ENCODE measurements around the gene ADAM19. TPM values are rescaled to one million over a fixed set of nuclear protein-coding genes. Genes with fewer than 3 reads are reported as not detected.

Gene ADAM19
- total RNA-seq, 2 experiments from 2014 or later: 28.3 to 29.0 TPM

DNA sequence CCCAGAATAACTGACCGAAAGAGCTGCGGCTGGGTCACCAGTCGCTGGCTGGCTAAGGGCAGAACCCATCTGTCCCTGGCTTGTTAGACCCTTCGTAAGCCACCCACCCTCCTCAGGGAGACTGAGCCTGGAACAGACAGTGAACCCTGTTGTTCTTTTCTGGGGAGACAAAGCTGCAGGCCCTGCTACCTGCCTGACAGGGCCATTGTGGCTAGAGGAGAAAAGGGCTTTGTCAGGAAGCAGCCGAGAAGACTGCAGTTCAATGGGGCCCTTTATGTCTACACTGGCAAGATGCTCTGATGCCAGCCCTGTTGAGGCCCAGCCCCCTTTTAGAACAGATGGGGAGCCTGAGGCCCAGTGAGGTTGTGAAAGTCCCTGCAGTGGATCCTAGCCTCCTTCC, 119.3 kb downstream of the ADAM19 start:
- H3K27me3 Mint-ChIP-seq: peaks cover 41% of the 10 kb centered on the region
- H3K4me3 Mint-ChIP-seq: no peak overlapping the region
- H3K9me3 Mint-ChIP-seq: no peaks in the 10 kb centered on the region
- DNase-seq (no peak), ATAC-seq (ENCODE audit: low read depth) (no peak)
- H3K27ac Mint-ChIP-seq: no peak overlapping the region
- POLR2A ChIA-PET: no interaction called here
- no peaks in the 10 kb centered on the region for H3K36me3 Mint-ChIP-seq
- peaks cover 13% of the 10 kb centered on the region for H3K4me1 Mint-ChIP-seq

GRCh38 chr5:157455057-157455456, 120.5 kb downstream of the ADAM19 start:
- no peaks in the 10 kb centered on the region for H3K9me3 Mint-ChIP-seq
- no peak overlapping the region for H3K27ac Mint-ChIP-seq
- H3K36me3 Mint-ChIP-seq: no peaks in the 10 kb centered on the region
- no peak for DNase-seq
- POLR2A ChIA-PET: no interaction called here
- H3K4me3 Mint-ChIP-seq: no peak overlapping the region
- peaks cover 7% of the 10 kb centered on the region for H3K4me1 Mint-ChIP-seq
- H3K27me3 Mint-ChIP-seq: peaks cover 34% of the 10 kb centered on the region
- ATAC-seq (ENCODE audit: low read depth): no peak

DNA sequence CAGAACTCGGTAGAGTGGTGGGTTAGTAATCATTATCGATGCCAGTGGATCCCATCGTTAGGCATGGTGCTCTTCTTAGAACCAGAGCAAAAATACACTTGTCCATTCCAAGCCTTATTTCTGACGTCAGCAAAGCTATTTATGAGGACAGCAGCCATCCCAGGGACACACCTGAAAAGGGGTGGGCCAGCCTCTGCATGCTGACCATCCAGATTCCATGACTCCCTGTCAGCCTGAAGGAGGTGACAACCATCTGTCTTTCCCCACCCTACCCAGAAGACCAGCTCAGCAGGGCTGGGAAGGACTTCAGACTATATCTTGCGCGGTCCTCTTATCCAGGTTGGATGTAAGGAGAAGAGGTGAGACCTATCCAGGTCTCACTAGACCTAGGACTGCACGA, 121.3 kb downstream of the ADAM19 start:
- DNase-seq (no peak), ATAC-seq (ENCODE audit: low read depth) (no peak)
- Mint-ChIP-seq H3K9me3 (no peaks in the 10 kb centered on the region), H3K27ac (no peak overlapping the region), H3K4me3 (no peak overlapping the region), H3K36me3 (no peaks in the 10 kb centered on the region), H3K27me3 (peaks cover 28% of the 10 kb centered on the region), H3K4me1 (peaks cover 5% of the 10 kb centered on the region)
- POLR2A ChIA-PET: no interaction called here

DNA sequence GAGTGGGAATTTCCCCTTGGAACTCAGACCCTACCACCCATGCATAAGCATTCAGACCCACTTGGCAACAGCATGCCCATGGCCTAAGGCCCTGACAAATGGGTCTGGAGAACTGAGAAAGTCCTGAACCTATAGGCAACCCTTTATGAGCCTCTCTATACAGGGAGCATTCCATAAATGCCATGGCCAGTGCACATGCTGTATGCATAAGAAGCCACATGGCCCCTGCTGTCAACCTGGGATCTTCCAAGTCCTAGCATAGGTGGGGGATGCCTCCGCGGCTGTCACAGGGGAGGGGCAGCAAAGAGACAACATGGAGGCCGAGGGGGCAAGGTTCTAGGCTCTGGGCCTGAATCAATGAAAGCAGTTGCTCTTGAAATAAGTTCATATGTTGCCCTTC, 123.8 kb downstream of the ADAM19 start:
- POLR2A ChIA-PET: no interaction called here
- peaks cover 5% of the 10 kb centered on the region for H3K4me1 Mint-ChIP-seq

DNA sequence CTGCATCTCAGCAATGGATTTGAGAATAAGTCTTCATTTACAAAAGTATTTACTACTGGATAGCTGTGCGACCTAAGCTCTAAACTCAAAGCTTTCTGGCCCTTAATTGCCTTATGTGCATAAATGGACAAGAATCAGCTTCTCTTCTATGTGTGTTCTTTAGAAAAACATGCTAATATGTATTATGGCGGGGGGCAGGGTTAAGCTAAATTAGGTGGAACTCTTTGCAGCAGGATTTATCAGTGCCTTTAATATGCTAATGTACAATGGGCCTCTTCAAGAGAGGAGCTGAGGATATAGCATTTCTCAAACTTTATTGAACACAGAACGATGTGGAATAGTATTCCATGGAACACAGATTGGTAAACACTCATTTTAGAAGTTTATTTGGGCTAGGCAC, 125.6 kb downstream of the ADAM19 start:
- no peak overlapping the region for H3K4me3 Mint-ChIP-seq
- DNase-seq (no peak), ATAC-seq (ENCODE audit: low read depth) (no peak)
- peaks cover under 1% of the 10 kb centered on the region for H3K4me1 Mint-ChIP-seq
- POLR2A ChIA-PET: interaction anchor here (0.6 kb wide), 1 partner anchor 227 kb away, joined by 4 read pairs; no protein-coding TSS in a partner anchor
- no peaks in the 10 kb centered on the region for H3K9me3 Mint-ChIP-seq
- no peaks in the 10 kb centered on the region for H3K36me3 Mint-ChIP-seq
- peaks cover 24% of the 10 kb centered on the region for H3K27me3 Mint-ChIP-seq
- no peak overlapping the region for H3K27ac Mint-ChIP-seq

More for the DNA sequence above, 123.8 kb downstream of the ADAM19 start:
- no peaks in the 10 kb centered on the region for H3K9me3 Mint-ChIP-seq
- no peaks in the 10 kb centered on the region for H3K36me3 Mint-ChIP-seq
- H3K4me3 Mint-ChIP-seq: no peak overlapping the region
- peaks cover 24% of the 10 kb centered on the region for H3K27me3 Mint-ChIP-seq
- no peak overlapping the region for H3K27ac Mint-ChIP-seq
- DNase-seq (no peak), ATAC-seq (ENCODE audit: low read depth) (no peak)

GRCh38 chr5:157449011-157449723, 126.4 kb downstream of the ADAM19 start:
- ATAC-seq (ENCODE audit: low read depth) (no peak), DNase-seq (no peak)
- no peaks in the 10 kb centered on the region for H3K36me3 Mint-ChIP-seq
- peaks cover 28% of the 10 kb centered on the region for H3K27me3 Mint-ChIP-seq
- POLR2A ChIA-PET: no interaction called here
- H3K4me3 Mint-ChIP-seq: no peak overlapping the region
- no peaks in the 10 kb centered on the region for H3K4me1 Mint-ChIP-seq
- H3K9me3 Mint-ChIP-seq: no peaks in the 10 kb centered on the region
- H3K27ac Mint-ChIP-seq: no peak overlapping the region

GRCh38 chr5:157447201-157447637, 128.4 kb downstream of the ADAM19 start:
- no peaks in the 10 kb centered on the region for H3K36me3 Mint-ChIP-seq
- H3K27me3 Mint-ChIP-seq: peaks cover 29% of the 10 kb centered on the region
- POLR2A ChIA-PET: no interaction called here
- no peaks in the 10 kb centered on the region for H3K9me3 Mint-ChIP-seq
- H3K4me1 Mint-ChIP-seq: no peaks in the 10 kb centered on the region
- no peak overlapping the region for H3K27ac Mint-ChIP-seq
- DNase-seq (no peak), ATAC-seq (ENCODE audit: low read depth) (no peak)
- no peak overlapping the region for H3K4me3 Mint-ChIP-seq

DNA sequence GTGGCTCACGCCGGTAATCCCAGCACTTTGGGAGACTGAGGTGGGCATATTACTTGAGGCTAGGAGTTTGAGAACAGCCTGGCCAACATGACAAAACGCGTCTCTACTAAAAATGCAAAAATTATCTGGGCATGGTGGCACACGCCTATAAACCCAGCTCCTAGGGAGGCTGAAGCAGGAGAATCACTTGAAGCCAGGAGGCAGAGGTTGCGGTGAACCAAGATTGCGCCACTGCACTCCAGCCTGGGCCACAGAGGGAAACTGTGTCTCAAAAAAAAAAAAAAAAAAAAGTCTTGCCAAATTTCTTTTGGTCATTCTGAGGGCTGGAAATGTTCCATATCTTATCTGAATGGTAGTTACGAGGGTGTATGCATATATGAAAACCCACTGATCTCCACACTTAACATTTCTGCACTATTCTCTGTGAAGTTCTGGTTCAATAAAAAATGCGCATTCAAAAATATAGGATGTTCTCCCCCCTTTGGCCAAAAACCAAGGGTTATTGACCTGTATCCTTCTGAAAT, 129.1 kb downstream of the ADAM19 start:
- H3K9me3 Mint-ChIP-seq: no peaks in the 10 kb centered on the region
- ATAC-seq (ENCODE audit: low read depth): no peak
- H3K27ac Mint-ChIP-seq: no peak overlapping the region
- H3K36me3 Mint-ChIP-seq: no peaks in the 10 kb centered on the region
- H3K4me1 Mint-ChIP-seq: no peaks in the 10 kb centered on the region
- POLR2A ChIA-PET: no interaction called here
- H3K4me3 Mint-ChIP-seq: no peak overlapping the region
- DNase-seq: no peak
- peaks cover 34% of the 10 kb centered on the region for H3K27me3 Mint-ChIP-seq

DNA sequence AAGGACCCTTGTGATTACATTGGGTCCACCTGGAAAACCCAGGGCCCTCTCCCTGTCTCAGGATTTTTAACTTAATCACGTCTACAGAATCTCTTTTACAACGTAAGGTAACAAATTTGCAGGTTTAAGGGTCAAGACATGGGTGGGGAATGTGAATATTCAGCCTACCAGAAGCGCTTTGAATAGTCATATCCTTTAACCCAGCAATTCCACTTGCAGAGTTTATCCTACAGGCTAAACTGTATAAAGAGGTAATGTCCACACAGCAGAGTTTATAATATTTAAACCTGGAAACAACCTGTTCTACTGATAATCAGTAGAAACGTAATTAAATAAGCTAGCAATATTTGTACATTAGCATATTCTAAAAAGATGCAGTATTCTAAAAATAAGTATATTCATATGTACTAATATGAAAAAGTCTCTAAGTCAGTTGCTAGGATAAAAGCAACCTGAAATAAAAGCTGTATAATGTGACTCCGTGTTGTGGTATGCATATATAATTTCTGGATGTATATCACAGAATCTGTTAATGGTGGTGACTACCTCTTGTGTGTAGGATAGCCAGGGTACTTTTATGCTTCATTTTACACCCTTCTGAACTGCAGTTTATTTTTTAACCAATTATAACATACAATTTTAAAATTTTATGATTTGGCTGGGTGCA, 129.7 kb downstream of the ADAM19 start:
- ATAC-seq (ENCODE audit: low read depth) (no peak), DNase-seq (no peak)
- no peak overlapping the region for H3K27ac Mint-ChIP-seq
- peaks cover 34% of the 10 kb centered on the region for H3K27me3 Mint-ChIP-seq
- H3K36me3 Mint-ChIP-seq: no peaks in the 10 kb centered on the region
- H3K9me3 Mint-ChIP-seq: no peaks in the 10 kb centered on the region
- no peaks in the 10 kb centered on the region for H3K4me1 Mint-ChIP-seq
- H3K4me3 Mint-ChIP-seq: no peak overlapping the region
- POLR2A ChIA-PET: no interaction called here

DNA sequence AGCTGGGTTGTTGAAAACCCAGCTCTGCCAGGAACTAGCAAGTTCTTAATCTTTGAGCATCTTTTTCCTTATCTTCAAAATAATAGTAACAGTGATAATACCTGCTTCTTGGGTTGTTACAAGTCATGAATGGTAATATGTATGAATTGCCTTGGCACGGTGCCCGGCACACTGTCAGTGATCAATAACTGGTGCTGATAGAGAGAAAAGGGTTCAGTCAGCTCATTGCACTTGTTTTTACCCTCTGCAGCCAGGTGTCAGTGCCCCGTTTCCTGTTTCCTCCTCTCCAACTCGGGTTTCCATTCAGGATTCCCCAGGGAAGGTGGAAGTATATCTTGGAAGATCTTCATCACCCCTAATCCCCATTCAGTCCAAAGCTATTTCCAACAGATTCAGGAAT, 131.4 kb downstream of the ADAM19 start:
- H3K4me1 Mint-ChIP-seq: no peaks in the 10 kb centered on the region
- POLR2A ChIA-PET: no interaction called here
- no peak overlapping the region for H3K27ac Mint-ChIP-seq
- peaks cover 37% of the 10 kb centered on the region for H3K27me3 Mint-ChIP-seq
- H3K9me3 Mint-ChIP-seq: no peaks in the 10 kb centered on the region
- DNase-seq (no peak), ATAC-seq (ENCODE audit: low read depth) (no peak)
- H3K36me3 Mint-ChIP-seq: no peaks in the 10 kb centered on the region
- no peak overlapping the region for H3K4me3 Mint-ChIP-seq

GRCh38 chr5:157443041-157443549, 132.5 kb downstream of the ADAM19 start:
- POLR2A ChIA-PET: no interaction called here
- H3K4me3 Mint-ChIP-seq: no peak overlapping the region
- H3K27ac Mint-ChIP-seq: no peak overlapping the region
- ATAC-seq (ENCODE audit: low read depth) (no peak), DNase-seq (no peak)
- no peaks in the 10 kb centered on the region for H3K9me3 Mint-ChIP-seq
- H3K36me3 Mint-ChIP-seq: no peaks in the 10 kb centered on the region
- H3K4me1 Mint-ChIP-seq: no peaks in the 10 kb centered on the region
- peaks cover 28% of the 10 kb centered on the region for H3K27me3 Mint-ChIP-seq

DNA sequence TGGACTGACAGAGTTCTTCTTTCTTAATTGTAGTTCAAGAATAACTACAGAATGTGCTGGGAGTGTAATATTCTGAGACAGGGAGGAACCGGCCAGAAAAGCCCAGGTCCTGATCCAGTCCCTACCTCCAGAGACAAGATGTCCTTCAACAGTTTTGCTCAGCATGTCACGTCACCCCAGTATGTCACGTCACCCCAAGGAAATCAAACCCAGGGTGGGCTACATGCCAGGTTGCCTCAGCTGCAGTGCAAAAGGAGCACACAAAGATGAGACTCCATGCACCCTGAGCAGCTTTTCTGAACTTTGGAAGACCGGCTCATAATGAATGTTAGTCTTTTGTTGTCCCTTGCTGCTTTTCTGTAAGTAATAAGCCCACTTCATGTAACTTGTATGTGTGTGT, 141.5 kb downstream of the ADAM19 start:
- peaks cover 4% of the 10 kb centered on the region for H3K4me1 Mint-ChIP-seq
- DNase-seq (no peak), ATAC-seq (ENCODE audit: low read depth) (no peak)
- H3K4me3 Mint-ChIP-seq: no peak overlapping the region
- no peak overlapping the region for H3K27ac Mint-ChIP-seq
- POLR2A ChIA-PET: no interaction called here
- peaks cover 15% of the 10 kb centered on the region for H3K27me3 Mint-ChIP-seq
- peaks cover 1% of the 10 kb centered on the region for H3K9me3 Mint-ChIP-seq
- no peaks in the 10 kb centered on the region for H3K36me3 Mint-ChIP-seq

DNA sequence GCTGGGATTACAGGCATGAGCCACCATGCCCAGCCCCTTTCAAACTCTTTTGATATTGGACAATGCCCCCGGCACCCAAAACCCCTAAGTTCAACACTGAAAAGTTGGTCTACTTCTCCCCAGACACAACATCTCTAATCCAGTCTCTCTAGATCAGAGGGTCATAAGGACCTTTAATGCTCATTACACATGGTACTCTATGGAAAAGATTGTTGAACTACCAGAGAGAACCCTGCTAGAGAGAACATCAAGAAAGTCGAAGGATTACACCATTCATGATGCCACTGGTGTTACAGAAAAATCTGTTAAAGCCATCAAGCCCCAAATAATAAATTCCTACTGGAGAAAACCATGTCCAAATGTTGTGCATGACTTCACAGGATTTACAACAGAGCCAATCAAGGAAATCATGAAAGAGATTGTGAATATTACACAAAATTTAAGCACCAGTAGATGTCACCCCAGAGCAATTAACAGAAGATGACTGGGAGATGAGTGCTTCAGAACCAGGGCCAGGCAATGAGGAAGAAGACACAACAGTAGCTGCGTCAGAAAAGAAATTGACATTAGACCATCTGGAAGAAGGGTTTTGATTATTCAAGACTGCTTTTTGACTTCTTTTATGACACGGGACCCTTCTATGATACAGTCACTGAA, 143.9 kb downstream of the ADAM19 start:
- peaks cover 34% of the 10 kb centered on the region for H3K27me3 Mint-ChIP-seq

More for the DNA sequence above, 143.9 kb downstream of the ADAM19 start:
- peak; percentile 94 for ATAC-seq (ENCODE audit: low read depth)
- POLR2A ChIA-PET: interaction anchor here (0.5 kb wide), 1 partner anchor 24 kb away, joined by 3 read pairs; no protein-coding TSS in a partner anchor
- H3K9me3 Mint-ChIP-seq: peaks cover 1% of the 10 kb centered on the region
- H3K36me3 Mint-ChIP-seq: no peaks in the 10 kb centered on the region
- no peak for DNase-seq
- no peak overlapping the region for H3K4me3 Mint-ChIP-seq
- peaks cover 4% of the 10 kb centered on the region for H3K4me1 Mint-ChIP-seq
- no peak overlapping the region for H3K27ac Mint-ChIP-seq
